IMR-90 (cell line): ENCODE results near the gene NLGN3. TPM values are rescaled to one million over a fixed set of nuclear protein-coding genes. Genes with fewer than 3 reads are reported as not detected.

ENCODE experiments used
- ATAC-seq: fragments of 200-7000 bp; cut with Tn5 transposase; 2 replicates; pipeline ENCODE4 v1.9.1; 2020; ENCODE audit warnings: low read depth, mild to moderate bottlenecking, moderate library complexity
- BruUV-seq: library from RNA; stranded (reverse); fragments of 400-500 nt; replicated peaks from 2 replicates; lab custom pipeline; 2021; lab: Mats Ljungman, UMichigan
- CTCF ChIA-PET: fragments of 300-600 bp; formaldehyde crosslinking; extraction: SDS; loops from one replicate; lab custom pipeline; 2021; ENCODE audit warnings: antibody characterized with exemption; lab: Yijun Ruan, JAX
- POLR2A ChIA-PET: fragments of 300-600 bp; sonication (Branson Sonifier 250); formaldehyde crosslinking; loops from one replicate; lab custom pipeline; 2022; ENCODE audit warnings: antibody characterized with exemption; ENCODE audit not compliant: unreplicated experiment; lab: Charles Lee
- DNase-seq: peaks from one replicate; pipeline ENCODE4 v3.0.0; 2013
- H2AFZ ChIP-seq: replicated peaks from 2 replicates; pipeline ENCODE3; 2013; ENCODE audit warnings: low read length, mild to moderate bottlenecking; ENCODE audit not compliant: poor library complexity
- H2AK5ac ChIP-seq: 2 replicates; pipeline ENCODE4 v1.6.1; 2013; ENCODE audit warnings: low read depth, low read length, inconsistent platforms
- H2AK9ac ChIP-seq: replicated peaks from 2 replicates; pipeline ENCODE3; 2013; ENCODE audit warnings: mild to moderate bottlenecking, low read depth, low read length, moderate library complexity; ENCODE audit not compliant: poor library complexity
- H2BK120ac ChIP-seq: 2 replicates; pipeline ENCODE4 v1.6.1; 2013; ENCODE audit warnings: low read depth, low read length, inconsistent platforms
- H2BK15ac ChIP-seq: 3 replicates; pipeline ENCODE4 v1.6.1; 2013; ENCODE audit warnings: low read depth, low read length, inconsistent platforms
- H2BK20ac ChIP-seq: 2 replicates; pipeline ENCODE4 v1.6.1; 2013; ENCODE audit warnings: low read depth, mild to moderate bottlenecking, inconsistent platforms, low read length, moderate library complexity
- H2BK5ac ChIP-seq: 2 replicates; pipeline ENCODE4 v1.6.1; 2013; ENCODE audit warnings: mild to moderate bottlenecking, low read depth, low read length, inconsistent platforms; ENCODE audit not compliant: poor library complexity, severe bottlenecking
- H3K14ac ChIP-seq: replicated peaks from 2 replicates; pipeline ENCODE4 v1.6.1; 2013; ENCODE audit warnings: low read depth, low read length, inconsistent platforms
- H3K18ac ChIP-seq: 2 replicates; pipeline ENCODE4 v1.6.1; 2013; ENCODE audit warnings: low read depth, low read length, control low read depth
- H3K23ac ChIP-seq: 2 replicates; pipeline ENCODE4 v1.6.1; 2013; ENCODE audit warnings: low read depth, low read length, inconsistent platforms
- H3K27ac ChIP-seq: 2 replicates; pipeline ENCODE4 v1.5.1; 2013; ENCODE audit warnings: mild to moderate bottlenecking, control low read depth, low read length; ENCODE audit not compliant: insufficient read depth
- H3K27me3 ChIP-seq: 2 replicates; pipeline ENCODE4 v1.6.1; 2013; ENCODE audit warnings: low read length; ENCODE audit not compliant: control insufficient read depth, insufficient read depth
- H3K36me3 ChIP-seq: 2 replicates; pipeline ENCODE4 v1.6.1; 2013; ENCODE audit warnings: low read length, mixed read lengths; ENCODE audit not compliant: control insufficient read depth, insufficient read depth
- H3K4ac ChIP-seq: 2 replicates; pipeline ENCODE4 v1.6.1; 2013; ENCODE audit warnings: low read depth, low read length, inconsistent platforms
- H3K4me1 ChIP-seq: 2 replicates; pipeline ENCODE4 v1.6.1; 2013; ENCODE audit warnings: low read length, mixed read lengths; ENCODE audit not compliant: control insufficient read depth, insufficient read depth
- H3K4me2 ChIP-seq: 2 replicates; pipeline ENCODE4 v1.6.1; 2013; ENCODE audit warnings: low read depth, mild to moderate bottlenecking, control low read depth, low read length, moderate library complexity
- H3K4me3 ChIP-seq: 2 replicates; pipeline ENCODE4 v1.5.1; 2013; ENCODE audit warnings: low read depth, mild to moderate bottlenecking, control low read depth, low read length, moderate library complexity; ENCODE audit not compliant: insufficient read depth
- H3K56ac ChIP-seq: 2 replicates; pipeline ENCODE4 v1.6.1; 2013; ENCODE audit warnings: low read length, inconsistent platforms; ENCODE audit not compliant: insufficient read depth; ENCODE audit errors: extremely low read depth
- H3K79me1 ChIP-seq, 2 experiments: 2 replicates each; pipeline ENCODE4 v1.6.1; 2013; ENCODE audit warnings: low read length in 2 of 2, inconsistent platforms in 1 of 2, low read depth in 1 of 2
- H3K9ac ChIP-seq: 2 replicates; pipeline ENCODE4 v1.6.1; 2013; ENCODE audit warnings: low read depth, low read length, control low read depth
- H3K9me1 ChIP-seq: 2 replicates; pipeline ENCODE4 v1.6.1; 2013; ENCODE audit warnings: low read length, inconsistent platforms; ENCODE audit not compliant: insufficient read depth
- H3K9me3 ChIP-seq: 2 replicates; pipeline ENCODE4 v1.6.1; 2013; ENCODE audit warnings: low read length; ENCODE audit not compliant: control insufficient read depth, insufficient read depth
- H4K20me1 ChIP-seq: 2 replicates; pipeline ENCODE4 v1.6.1; 2013; ENCODE audit warnings: low read length, inconsistent platforms; ENCODE audit not compliant: insufficient read depth
- H4K5ac ChIP-seq: 2 replicates; pipeline ENCODE4 v1.6.1; 2013; ENCODE audit warnings: mild to moderate bottlenecking, low read depth, low read length, control low read depth
- H4K8ac ChIP-seq, 2 experiments: 2 replicates each; pipeline ENCODE4 v1.6.1; 2013; ENCODE audit warnings: low read depth in 2 of 2, low read length in 2 of 2, control low read depth in 1 of 2, inconsistent platforms in 1 of 2
- H4K91ac ChIP-seq: 2 replicates; pipeline ENCODE4 v1.6.1; 2013; ENCODE audit warnings: low read depth, low read length, inconsistent platforms; ENCODE audit not compliant: insufficient read depth
- RFX5 ChIP-seq: IDR thresholded peaks from 2 replicates; pipeline ENCODE4 v1.8.0; 2012; ENCODE audit warnings: low read depth, mild to moderate bottlenecking, low read length, moderate library complexity
- WGBS, 2 experiments: methylation state at CpG; one replicate each; pipeline versions ENCODE4 v1.1.5 to v1.1.7; 2013; ENCODE audit warnings: missing lambda C conversion rate in 2 of 2; ENCODE audit not compliant: insufficient read length in 1 of 2; ENCODE audit errors: extremely low coverage in 2 of 2; 5-methylcytosine and 5-hydroxymethylcytosine counted together
- dilution Hi-C: fragments of 300-500 bp; cut with HindIII; formaldehyde crosslinking; loops from one replicate; pipeline ENCODE4 v1.14.3; 2018; ENCODE audit warnings: low sequenced_read_pairs; ENCODE audit not compliant: unreplicated experiment
- in situ Hi-C: fragments of 300-500 bp; cut with MboI; formaldehyde crosslinking; loops from 3 replicates; pipeline ENCODE4 v1.14.3; 2019; ENCODE audit warnings: low sequenced_read_pairs, inconsistent platforms, mixed read lengths
- intact Hi-C: fragments of 100-400 bp; cut with micrococcal nuclease; formaldehyde crosslinking; loops from 2 replicates; pipeline ENCODE4 v1.10.0; 2022
- polyA plus RNA-seq, 3 experiments: library from polyadenylated mRNA; depleted of rRNA; stranded (reverse); fragments of >200 nt; gene quantifications; 2 replicates each; pipeline ENCODE4 v1.2.3, GENCODE V29; 2012; ENCODE audit warnings: low replicate concordance in 1 of 3
- total RNA-seq: library from RNA; depleted of rRNA; stranded (reverse); fragments of >200 nt; gene quantifications from 2 replicates; pipeline ENCODE4 v1.2.3, GENCODE V29; 2012
- TF ChIP-seq, protein P1 (sequence below): conservative IDR thresholded peaks from 2 replicates; pipeline ENCODE4 v1.5.1; 2012; ENCODE audit warnings: mild to moderate bottlenecking, low read depth, low read length, improper control_type of control experiment

The NLGN3 gene
- total and polyA plus RNA-seq, 2 of the 4 experiments (the other 2 are of a cell fraction): 0.18 to 0.39 TPM

DNA sequence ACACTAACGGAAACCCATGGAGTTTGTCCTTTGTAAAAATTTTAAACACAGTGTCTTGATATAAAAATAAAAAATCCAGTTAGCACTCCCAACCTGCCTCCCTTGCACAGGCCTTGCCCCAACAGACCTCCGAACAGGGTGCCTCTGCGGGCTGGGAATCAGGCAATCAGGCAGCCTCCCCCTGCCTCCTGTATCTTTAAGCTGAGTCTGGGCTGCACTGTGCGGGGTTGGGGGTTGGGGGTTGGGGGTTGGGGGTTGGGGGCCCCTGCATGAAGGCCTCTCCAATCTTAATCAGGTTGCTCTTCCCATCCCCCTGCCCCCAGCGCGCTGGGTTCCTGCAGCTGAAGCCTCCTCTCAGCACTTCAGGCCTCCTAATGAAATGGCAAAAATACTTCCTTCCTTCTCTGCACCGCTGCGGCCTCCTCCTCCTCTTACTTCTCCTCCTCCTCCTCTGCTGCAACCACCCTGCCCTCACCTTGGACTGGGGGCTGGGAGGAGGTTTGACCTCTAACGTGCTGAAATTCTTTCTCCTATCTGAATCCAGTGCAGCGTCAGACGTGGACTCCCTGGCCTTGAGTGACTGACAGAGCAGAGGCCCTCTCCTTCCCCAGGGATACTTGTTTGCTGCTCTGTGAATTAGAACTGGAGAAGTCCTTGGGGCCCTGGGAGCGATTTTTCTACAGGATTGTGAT lies 26.6 kb downstream of the NLGN3 start:
- Histone ChIP-seq H4K8ac (no peak overlapping the region), H3K9me3 (no peaks in the 10 kb centered on the region), H2BK15ac (no peak overlapping the region), H3K23ac (no peak overlapping the region), H3K9me1 (no peaks in the 10 kb centered on the region), H3K4ac (no peak overlapping the region), H2BK20ac (no peak overlapping the region), H3K14ac (no peak overlapping the region), H2AK5ac (no peak overlapping the region), H3K9ac (no peak overlapping the region), H4K20me1 (no peaks in the 10 kb centered on the region), H3K4me1 (no peaks in the 10 kb centered on the region), H2AFZ (no peak overlapping the region), H3K79me1 (no peaks in the 10 kb centered on the region), H3K36me3 (no peaks in the 10 kb centered on the region), H3K18ac (no peak overlapping the region), H2AK9ac (no peak overlapping the region), H3K56ac (no peak overlapping the region), H2BK120ac (no peak overlapping the region), H3K27me3 (peaks cover 8% of the 10 kb centered on the region), H3K27ac (no peak overlapping the region), H4K91ac (no peak overlapping the region), H3K4me3 (no peak overlapping the region), H4K5ac (no peak overlapping the region), H3K4me2 (no peak overlapping the region), H2BK5ac (no peak overlapping the region)
- ChIA-PET POLR2A (no interaction called here), CTCF (no interaction called here)
- ATAC-seq (no peak), DNase-seq (no peak)
- BruUV-seq: no TSS peak
- dilution Hi-C loops: no loop called here
- no CpG with 5 or more reads among the region's 12 CpGs for WGBS, 2 experiments
- intact Hi-C loops: no loop called here
- in situ Hi-C loops: no loop called here
- TF ChIP-seq RFX5: no peak
- TF ChIP-seq, protein P1, sequence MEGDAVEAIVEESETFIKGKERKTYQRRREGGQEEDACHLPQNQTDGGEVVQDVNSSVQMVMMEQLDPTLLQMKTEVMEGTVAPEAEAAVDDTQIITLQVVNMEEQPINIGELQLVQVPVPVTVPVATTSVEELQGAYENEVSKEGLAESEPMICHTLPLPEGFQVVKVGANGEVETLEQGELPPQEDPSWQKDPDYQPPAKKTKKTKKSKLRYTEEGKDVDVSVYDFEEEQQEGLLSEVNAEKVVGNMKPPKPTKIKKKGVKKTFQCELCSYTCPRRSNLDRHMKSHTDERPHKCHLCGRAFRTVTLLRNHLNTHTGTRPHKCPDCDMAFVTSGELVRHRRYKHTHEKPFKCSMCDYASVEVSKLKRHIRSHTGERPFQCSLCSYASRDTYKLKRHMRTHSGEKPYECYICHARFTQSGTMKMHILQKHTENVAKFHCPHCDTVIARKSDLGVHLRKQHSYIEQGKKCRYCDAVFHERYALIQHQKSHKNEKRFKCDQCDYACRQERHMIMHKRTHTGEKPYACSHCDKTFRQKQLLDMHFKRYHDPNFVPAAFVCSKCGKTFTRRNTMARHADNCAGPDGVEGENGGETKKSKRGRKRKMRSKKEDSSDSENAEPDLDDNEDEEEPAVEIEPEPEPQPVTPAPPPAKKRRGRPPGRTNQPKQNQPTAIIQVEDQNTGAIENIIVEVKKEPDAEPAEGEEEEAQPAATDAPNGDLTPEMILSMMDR: no peak
